Activated naive CD8-positive, alpha-beta T cell treated with anti-CD3 and anti-CD28 coated beads for 36 hours (primary cell): ENCODE measurements around the gene ZNF892. TPM values are rescaled to one million over a fixed set of nuclear protein-coding genes. Genes with fewer than 3 reads are reported as not detected.
"Not testable (repeated sequence)": the region's sequence is repeated elsewhere in the genome, so short reads cannot be mapped to it uniquely, and the experiment has no call there.

ENCODE experiments used
- DNase-seq: peaks from one replicate; pipeline ENCODE4 v3.0.0; 2021
- H3K27ac Mint-ChIP-seq: one replicate; pipeline ENCODE4 v1.8.0; 2022; ENCODE audit warnings: mild to moderate bottlenecking, moderate library complexity, mixed read lengths
- H3K27me3 Mint-ChIP-seq: one replicate; pipeline ENCODE4 v1.8.0; 2022; ENCODE audit warnings: mild to moderate bottlenecking, mixed read lengths
- H3K36me3 Mint-ChIP-seq: one replicate; pipeline ENCODE4 v1.8.0; 2021; ENCODE audit warnings: mild to moderate bottlenecking, mixed read lengths
- H3K4me1 Mint-ChIP-seq: one replicate; pipeline ENCODE4 v1.8.0; 2021; ENCODE audit warnings: mixed read lengths
- H3K4me3 Mint-ChIP-seq: one replicate; pipeline ENCODE4 v1.8.0; 2022; ENCODE audit warnings: mild to moderate bottlenecking, moderate library complexity, mixed read lengths
- H3K9me3 Mint-ChIP-seq: one replicate; pipeline ENCODE4 v1.8.0; 2022; ENCODE audit warnings: mixed read lengths
- total RNA-seq, 2 experiments: library from RNA; stranded (reverse); gene quantifications; one replicate each; pipeline ENCODE4 v1.2.3, GENCODE V29; 2021

The ZNF892 gene
- total RNA-seq, 2 experiments from 2014 or later = 3.1 to 3.3 TPM

- Mint-ChIP-seq H3K27me3 (no peaks in the 10 kb centered on the region), H3K27ac (no peak overlapping the region), H3K9me3 (peaks cover 8% of the 10 kb centered on the region), H3K4me3 (no peak overlapping the region), H3K36me3 (peaks cover 12% of the 10 kb centered on the region), H3K4me1 (peaks cover 11% of the 10 kb centered on the region)
- DNase-seq = no peak
Observed at GRCh38 chr2:95203911-95204310, 3.4 kb upstream of the ZNF892 start.

DNA sequence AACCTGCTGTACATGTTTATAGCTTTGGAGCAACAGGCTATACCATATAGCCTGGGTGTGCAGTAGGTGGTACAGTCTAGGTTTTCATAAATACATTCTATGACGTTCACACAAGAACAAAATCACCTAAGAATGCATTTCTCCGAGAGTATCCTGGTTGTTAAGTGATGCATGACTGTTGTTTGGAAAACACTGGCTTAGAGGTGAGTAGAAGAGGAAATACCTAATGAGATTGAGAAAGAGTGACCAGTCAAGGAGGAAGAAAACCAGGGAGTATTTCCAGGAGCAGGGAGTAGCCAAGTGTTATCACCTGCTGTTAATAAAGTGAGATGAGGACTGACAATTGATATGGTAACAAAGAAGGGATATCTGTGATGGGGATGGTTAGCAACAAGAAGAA, 2.9 kb upstream of the ZNF892 start:
- Mint-ChIP-seq H3K9me3 (peaks cover 13% of the 10 kb centered on the region), H3K4me1 (peaks cover 13% of the 10 kb centered on the region), H3K4me3 (no peak overlapping the region), H3K27me3 (no peaks in the 10 kb centered on the region), H3K36me3 (peaks cover 17% of the 10 kb centered on the region), H3K27ac (no peak overlapping the region)
- no peak for DNase-seq

- H3K27ac Mint-ChIP-seq = no peak overlapping the region
- H3K27me3 Mint-ChIP-seq = no peaks in the 10 kb centered on the region
- peak overlapping the region; percentile 89 for H3K4me3 Mint-ChIP-seq
- H3K36me3 Mint-ChIP-seq = peaks cover 28% of the 10 kb centered on the region
- DNase-seq = no peak
- peaks cover 23% of the 10 kb centered on the region for H3K9me3 Mint-ChIP-seq
- H3K4me1 Mint-ChIP-seq = peaks cover 13% of the 10 kb centered on the region
Observed at GRCh38 chr2:95206096-95206495, 1.2 kb upstream of the ZNF892 start.

DNA sequence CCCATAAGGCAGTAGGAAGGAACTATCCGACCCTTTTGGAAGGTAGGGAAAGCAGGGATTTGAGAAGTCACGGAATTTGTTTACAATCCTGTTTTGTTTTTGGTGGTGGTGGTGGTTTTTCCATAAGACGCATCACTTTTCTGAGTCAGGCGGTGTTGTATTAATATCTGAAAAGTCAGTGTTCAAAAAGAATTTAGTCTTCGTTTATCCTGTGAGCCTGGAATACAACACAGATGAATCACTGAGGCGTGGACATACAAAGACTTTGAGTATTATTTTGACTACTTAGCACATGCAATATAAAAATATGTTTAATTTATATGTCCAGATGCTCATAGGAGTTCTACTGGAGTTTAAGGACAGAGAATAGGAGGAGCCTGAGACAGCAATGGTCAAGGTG, 785 bp downstream of the ZNF892 start:
- Mint-ChIP-seq H3K27me3 (no peaks in the 10 kb centered on the region), H3K4me3 (peak overlapping the region; percentile 89), H3K27ac (no peak overlapping the region), H3K36me3 (peaks cover 49% of the 10 kb centered on the region), H3K9me3 (peaks cover 35% of the 10 kb centered on the region), H3K4me1 (peaks cover 13% of the 10 kb centered on the region)
- DNase-seq = no peak

DNA sequence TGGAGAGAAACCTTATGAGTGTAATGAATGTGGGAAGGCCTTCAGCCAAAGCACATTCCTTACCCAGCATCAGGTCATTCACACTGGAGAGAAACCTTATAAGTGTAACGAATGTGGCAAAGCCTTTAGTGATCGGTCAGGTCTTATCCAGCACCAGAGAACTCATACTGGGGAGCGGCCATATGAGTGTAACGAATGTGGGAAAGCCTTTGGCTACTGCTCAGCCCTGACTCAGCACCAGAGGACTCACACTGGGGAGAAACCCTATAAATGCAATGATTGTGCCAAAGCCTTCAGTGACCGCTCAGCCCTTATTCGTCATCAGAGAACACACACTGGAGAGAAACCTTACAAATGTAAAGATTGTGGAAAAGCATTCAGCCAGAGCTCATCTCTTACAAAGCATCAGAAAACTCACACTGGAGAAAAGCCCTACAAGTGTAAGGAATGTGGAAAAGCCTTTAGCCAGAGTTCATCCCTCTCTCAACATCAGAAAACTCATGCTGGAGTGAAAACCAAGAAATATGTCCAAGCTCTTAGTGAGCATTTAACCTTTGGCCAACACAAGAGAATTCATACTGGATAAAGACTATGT, 7.8 kb downstream of the ZNF892 start:
- peaks cover 78% of the 10 kb centered on the region for H3K9me3 Mint-ChIP-seq
- DNase-seq = no peak
- H3K4me3 Mint-ChIP-seq = no peak overlapping the region
- H3K27ac Mint-ChIP-seq = no peak overlapping the region
- no peaks in the 10 kb centered on the region for H3K27me3 Mint-ChIP-seq
- H3K4me1 Mint-ChIP-seq = no peaks in the 10 kb centered on the region
- peaks cover 97% of the 10 kb centered on the region for H3K36me3 Mint-ChIP-seq

DNA sequence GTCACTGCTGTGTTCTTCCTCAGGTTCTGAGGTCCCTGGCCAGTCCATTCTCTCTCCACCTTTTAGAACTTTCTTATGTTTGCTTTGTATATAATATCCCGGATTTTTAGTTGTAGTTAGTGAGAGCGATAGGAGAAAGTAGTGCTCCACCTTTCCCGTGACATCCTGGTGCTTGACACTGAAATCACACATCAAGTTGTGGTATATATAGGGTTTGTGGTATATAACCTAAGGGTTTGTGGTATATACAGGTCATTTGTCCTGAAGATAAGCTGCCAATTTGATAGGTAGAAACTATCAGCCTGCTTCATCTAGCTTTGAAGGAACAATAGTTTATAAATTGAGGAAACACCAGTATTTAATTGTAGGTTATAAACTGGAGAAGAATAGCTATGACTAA, 13.1 kb downstream of the ZNF892 start:
- peaks cover 68% of the 10 kb centered on the region for H3K9me3 Mint-ChIP-seq
- no peaks in the 10 kb centered on the region for H3K4me1 Mint-ChIP-seq
- peaks cover 82% of the 10 kb centered on the region for H3K36me3 Mint-ChIP-seq
- no peak overlapping the region for H3K4me3 Mint-ChIP-seq
- H3K27me3 Mint-ChIP-seq = no peaks in the 10 kb centered on the region
- no peak for DNase-seq
- no peak overlapping the region for H3K27ac Mint-ChIP-seq

DNA sequence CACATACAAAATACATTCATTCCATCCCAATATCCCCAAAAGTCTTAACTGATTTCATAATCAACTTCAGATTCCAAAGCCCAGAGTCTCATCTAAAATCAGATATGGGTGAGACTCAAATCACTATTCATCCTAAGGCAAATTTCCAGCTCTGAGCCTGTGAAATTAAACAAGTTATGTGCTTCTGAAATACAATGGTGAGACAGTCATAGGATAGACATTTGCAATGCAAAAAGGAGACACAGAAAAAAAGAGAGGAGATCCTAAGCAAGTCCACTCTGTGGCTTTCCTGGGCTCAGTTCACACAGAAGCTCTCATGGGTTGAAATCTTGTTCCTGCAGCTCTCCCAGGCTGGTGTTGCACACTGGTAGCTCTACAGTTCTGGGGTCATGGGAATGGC, 18.3 kb downstream of the ZNF892 start:
- DNase-seq = no peak
- Mint-ChIP-seq H3K4me1 (no peaks in the 10 kb centered on the region), H3K9me3 (peaks cover 56% of the 10 kb centered on the region), H3K36me3 (peaks cover 45% of the 10 kb centered on the region), H3K27me3 (no peaks in the 10 kb centered on the region), H3K4me3 (no peak overlapping the region), H3K27ac (no peak overlapping the region)

DNA sequence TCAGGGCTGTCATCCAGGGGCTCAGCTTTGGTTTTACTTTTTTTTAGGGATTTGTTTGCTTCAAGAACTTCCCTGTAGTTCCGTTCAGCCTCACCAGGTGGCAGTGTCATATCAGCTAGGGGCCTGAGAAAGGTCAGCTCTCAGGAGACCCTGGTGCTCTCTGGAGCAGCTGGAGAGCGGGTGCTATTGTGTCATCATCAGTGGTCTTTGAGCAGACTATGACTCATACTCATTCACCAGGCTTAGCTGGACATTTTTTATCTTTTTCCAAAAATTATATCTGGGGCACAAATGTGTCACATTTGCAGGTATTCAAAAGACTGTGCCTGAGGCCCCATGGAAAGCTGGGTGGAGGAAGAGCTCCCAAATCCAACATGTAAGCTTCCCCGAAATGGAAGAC, 24.4 kb downstream of the ZNF892 start:
- Mint-ChIP-seq H3K4me3 (no peak overlapping the region), H3K36me3 (peaks cover 23% of the 10 kb centered on the region)

GRCh38 chr2:95232232-95232631, 24.9 kb downstream of the ZNF892 start:
- DNase-seq = no peak
- H3K9me3 Mint-ChIP-seq = peaks cover 38% of the 10 kb centered on the region
- H3K27me3 Mint-ChIP-seq = no peaks in the 10 kb centered on the region
- no peak overlapping the region for H3K27ac Mint-ChIP-seq
- peaks cover 23% of the 10 kb centered on the region for H3K36me3 Mint-ChIP-seq
- H3K4me1 Mint-ChIP-seq = no peaks in the 10 kb centered on the region
- no peak overlapping the region for H3K4me3 Mint-ChIP-seq

More for the DNA sequence above, 24.4 kb downstream of the ZNF892 start:
- DNase-seq = peak; percentile 19
- H3K27me3 Mint-ChIP-seq = no peaks in the 10 kb centered on the region
- H3K9me3 Mint-ChIP-seq = peaks cover 40% of the 10 kb centered on the region
- no peak overlapping the region for H3K27ac Mint-ChIP-seq
- no peaks in the 10 kb centered on the region for H3K4me1 Mint-ChIP-seq

DNA sequence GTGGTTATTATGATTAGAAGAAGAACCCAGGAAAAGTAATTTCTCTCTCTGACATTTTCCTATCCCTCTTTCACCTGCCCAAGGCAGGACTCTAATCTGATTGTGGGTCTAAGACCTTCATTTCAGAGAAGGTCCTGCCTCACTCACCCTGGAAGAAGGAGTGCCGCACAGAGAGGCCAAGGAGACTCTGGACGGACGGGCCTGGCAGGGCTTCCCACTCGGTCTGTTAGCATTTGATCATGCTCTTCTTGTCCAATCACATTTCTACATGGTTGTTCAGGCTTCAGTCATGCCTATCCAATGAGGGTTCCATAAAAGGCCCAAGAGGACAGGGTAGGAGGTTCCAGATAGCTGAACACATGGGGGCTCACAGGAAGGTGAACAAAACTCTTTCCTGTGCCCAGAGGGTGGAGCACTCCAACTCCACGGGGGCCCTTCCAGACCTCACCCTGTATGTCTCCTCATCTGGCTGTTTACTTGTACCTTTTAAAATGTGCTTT, 27.0 kb downstream of the ZNF892 start:
- Mint-ChIP-seq H3K4me3 (no peak overlapping the region), H3K36me3 (peaks cover 16% of the 10 kb centered on the region), H3K9me3 (peaks cover 29% of the 10 kb centered on the region), H3K4me1 (no peaks in the 10 kb centered on the region), H3K27ac (no peak overlapping the region), H3K27me3 (no peaks in the 10 kb centered on the region)
- DNase-seq = no peak

GRCh38 chr2:95234816-95235215, 27.5 kb downstream of the ZNF892 start:
- Mint-ChIP-seq H3K36me3 (peaks cover 14% of the 10 kb centered on the region), H3K4me1 (no peaks in the 10 kb centered on the region), H3K27me3 (no peaks in the 10 kb centered on the region), H3K4me3 (no peak overlapping the region), H3K27ac (no peak overlapping the region), H3K9me3 (peaks cover 27% of the 10 kb centered on the region)
- DNase-seq = no peak

GRCh38 chr2:95238131-95238530, 30.8 kb downstream of the ZNF892 start:
- Mint-ChIP-seq H3K36me3 (peaks cover 13% of the 10 kb centered on the region), H3K4me1 (no peaks in the 10 kb centered on the region), H3K9me3 (peaks cover 33% of the 10 kb centered on the region), H3K27ac (no peak overlapping the region), H3K27me3 (no peaks in the 10 kb centered on the region), H3K4me3 (no peak overlapping the region)
- no peak for DNase-seq

DNA sequence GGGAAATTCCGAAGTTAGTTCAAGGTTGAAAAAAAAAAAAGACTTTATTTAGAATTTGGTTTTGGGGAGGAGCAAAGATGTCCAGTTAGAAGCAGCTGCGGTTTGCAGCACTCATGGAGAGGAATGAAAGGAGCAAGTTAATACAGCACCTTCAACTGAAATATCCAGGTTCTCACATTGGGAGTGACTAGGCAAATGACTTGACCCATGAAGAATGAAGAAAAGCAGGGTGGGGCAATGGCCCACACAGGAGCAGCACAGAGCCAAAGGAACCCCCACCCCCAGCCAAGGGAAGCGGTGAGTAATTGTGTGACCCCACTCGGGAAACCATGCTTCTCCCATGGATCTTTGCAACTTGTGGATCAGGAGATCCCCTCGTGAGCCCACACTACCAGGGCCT, 32.8 kb downstream of the ZNF892 start:
- H3K27me3 Mint-ChIP-seq = no peaks in the 10 kb centered on the region
- no peak overlapping the region for H3K4me3 Mint-ChIP-seq
- no peak for DNase-seq
- no peaks in the 10 kb centered on the region for H3K4me1 Mint-ChIP-seq
- peaks cover 8% of the 10 kb centered on the region for H3K36me3 Mint-ChIP-seq
- peaks cover 29% of the 10 kb centered on the region for H3K9me3 Mint-ChIP-seq
- H3K27ac Mint-ChIP-seq = no peak overlapping the region

DNA sequence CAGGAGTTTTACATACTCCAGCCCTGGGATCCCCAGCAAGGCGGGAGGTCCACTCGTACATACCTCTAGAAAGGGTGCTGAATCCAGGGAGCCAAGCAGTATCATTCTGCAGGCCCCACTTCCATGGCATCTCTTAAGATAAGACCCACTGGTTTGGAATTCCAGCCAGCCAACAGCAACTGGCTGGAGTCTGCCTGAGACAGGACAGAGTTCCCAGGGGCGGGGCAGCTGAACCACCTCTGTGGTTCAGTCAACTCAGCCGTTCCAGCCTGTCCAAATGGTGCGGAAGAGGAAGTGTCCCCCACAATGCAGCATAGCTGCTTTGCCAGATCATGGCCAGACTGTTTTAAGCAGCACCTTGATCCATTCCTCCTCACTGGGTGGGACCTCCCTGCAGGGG, 33.2 kb downstream of the ZNF892 start:
- peaks cover 8% of the 10 kb centered on the region for H3K36me3 Mint-ChIP-seq
- no peaks in the 10 kb centered on the region for H3K4me1 Mint-ChIP-seq
- peaks cover 30% of the 10 kb centered on the region for H3K9me3 Mint-ChIP-seq
- DNase-seq = no peak
- no peak overlapping the region for H3K4me3 Mint-ChIP-seq
- H3K27ac Mint-ChIP-seq = no peak overlapping the region
- no peaks in the 10 kb centered on the region for H3K27me3 Mint-ChIP-seq

- H3K9me3 Mint-ChIP-seq = peaks cover 36% of the 10 kb centered on the region
- DNase-seq, H3K36me3 Mint-ChIP-seq, H3K4me3 Mint-ChIP-seq, H3K4me1 Mint-ChIP-seq, H3K27ac Mint-ChIP-seq, H3K27me3 Mint-ChIP-seq: not testable (repeated sequence)
Observed at GRCh38 chr2:95242084-95242483, 34.8 kb downstream of the ZNF892 start.
